GM18867 (cell line): ENCODE results near the gene REEP1.
"Not testable (repeated sequence)": the region's sequence is repeated elsewhere in the genome, so short reads cannot be mapped to it uniquely, and the experiment has no call there.

ENCODE experiments used
- ATAC-seq: cut with Tn5 transposase; IDR thresholded peaks from one replicate; pipeline ENCODE4 v1.9.1; 2021; ENCODE audit warnings: mild to moderate bottlenecking, moderate library complexity; ENCODE audit not compliant: unreplicated experiment

REEP1 gene

GRCh38 chr2:86249176-86249575, 88.2 kb downstream of the REEP1 start:
- no peak for ATAC-seq

- not testable (repeated sequence) for ATAC-seq
Observed at GRCh38 chr2:86245222-86245621, 92.2 kb downstream of the REEP1 start.

- ATAC-seq: not testable (repeated sequence)
Observed at GRCh38 chr2:86244781-86245180, 92.6 kb downstream of the REEP1 start.

GRCh38 chr2:86243950-86244733, 93.3 kb downstream of the REEP1 start:
- ATAC-seq: no peak

GRCh38 chr2:86243272-86243671, 94.2 kb downstream of the REEP1 start:
- ATAC-seq: no peak

GRCh38 chr2:86241611-86242010, 95.8 kb downstream of the REEP1 start:
- ATAC-seq: no peak

GRCh38 chr2:86240251-86240650, 97.2 kb downstream of the REEP1 start:
- ATAC-seq: no peak

GRCh38 chr2:86239745-86240144, 97.7 kb downstream of the REEP1 start:
- no peak for ATAC-seq

- no peak for ATAC-seq
Observed at GRCh38 chr2:86239326-86239725, 98.1 kb downstream of the REEP1 start.

- ATAC-seq: peak; percentile 76
Observed at GRCh38 chr2:86238354-86238753, 99.1 kb downstream of the REEP1 start.

- no peak for ATAC-seq
Observed at GRCh38 chr2:86237172-86237571, 100.3 kb downstream of the REEP1 start.

- ATAC-seq: no peak
Observed at GRCh38 chr2:86235196-86235980, 102.0 kb downstream of the REEP1 start.

- no peak for ATAC-seq
Observed at GRCh38 chr2:86234563-86235131, 102.8 kb downstream of the REEP1 start.

GRCh38 chr2:86233436-86233835, 104.0 kb downstream of the REEP1 start:
- ATAC-seq: no peak

- ATAC-seq: no peak
Observed at GRCh38 chr2:86232910-86233309, 104.5 kb downstream of the REEP1 start.

GRCh38 chr2:86232373-86232784, 105.0 kb downstream of the REEP1 start:
- no peak for ATAC-seq

GRCh38 chr2:86231680-86232372, 105.6 kb downstream of the REEP1 start:
- no peak for ATAC-seq

GRCh38 chr2:86230961-86231360, 106.5 kb downstream of the REEP1 start:
- no peak for ATAC-seq

- ATAC-seq: no peak
Observed at GRCh38 chr2:86229221-86229620, 108.2 kb downstream of the REEP1 start.

GRCh38 chr2:86228574-86228973, 108.9 kb downstream of the REEP1 start:
- ATAC-seq: not testable (repeated sequence)

GRCh38 chr2:86227685-86228084, 109.7 kb downstream of the REEP1 start:
- ATAC-seq: no peak
